OCI-LY1 (cell line): ENCODE results near the gene GSG1L.
"Not testable (repeated sequence)": the region's sequence is repeated elsewhere in the genome, so short reads cannot be mapped to it uniquely, and the experiment has no call there.

ENCODE experiments used
- H2AFZ ChIP-seq: fragments of 200-600 bp; sonication (generic), shearing (Covaris generic); 2 replicates; pipeline ENCODE4 v1.6.0; 2014; ENCODE audit warnings: antibody characterized with exemption, mild to moderate bottlenecking, low read length
- H3F3A ChIP-seq: fragments of 200-600 bp; sonication (generic), shearing (Covaris generic); 2 replicates; pipeline ENCODE4 v1.6.0; 2014; ENCODE audit warnings: mild to moderate bottlenecking, antibody characterized with exemption, low read length, moderate library complexity; ENCODE audit not compliant: insufficient read depth
- H3K27ac ChIP-seq: fragments of 200-600 bp; sonication (generic); 2 replicates; pipeline ENCODE4 v1.5.1; 2014; ENCODE audit warnings: low read length, mixed run types, mild to moderate bottlenecking, low read depth; ENCODE audit not compliant: poor library complexity, severe bottlenecking
- H3K27me3 ChIP-seq: fragments of 200-600 bp; sonication (generic); 2 replicates; pipeline ENCODE4 v1.6.0; 2014; ENCODE audit warnings: antibody characterized with exemption, mild to moderate bottlenecking, low read length, moderate library complexity; ENCODE audit not compliant: insufficient read depth
- H3K36me3 ChIP-seq: fragments of 200-600 bp; sonication (generic); 2 replicates; pipeline ENCODE4 v1.6.1; 2014; ENCODE audit warnings: mild to moderate bottlenecking, antibody characterized with exemption, low read length, moderate library complexity, mixed read lengths; ENCODE audit not compliant: insufficient read depth
- H3K4me1 ChIP-seq: fragments of 200-600 bp; sonication (generic); 2 replicates; pipeline ENCODE4 v1.5.1; 2014; ENCODE audit warnings: mild to moderate bottlenecking, low read length, moderate library complexity; ENCODE audit not compliant: insufficient read depth, severe bottlenecking
- H3K4me2 ChIP-seq: fragments of 200-600 bp; sonication (generic), shearing (Covaris generic); 2 replicates; pipeline ENCODE4 v1.6.1; 2014; ENCODE audit warnings: low read length
- H3K4me3 ChIP-seq: fragments of 200-600 bp; sonication (generic); 2 replicates; pipeline ENCODE4 v1.5.1; 2014; ENCODE audit warnings: low read length, low read depth, mild to moderate bottlenecking, mixed read lengths; ENCODE audit not compliant: poor library complexity, severe bottlenecking
- H3K79me2 ChIP-seq: fragments of 200-600 bp; shearing (Covaris generic); 2 replicates; pipeline ENCODE4 v1.6.1; 2016; ENCODE audit warnings: mixed run types, low read length, mixed read lengths; ENCODE audit not compliant: insufficient read depth
- H3K9ac ChIP-seq: fragments of 200-600 bp; sonication (generic), shearing (Covaris generic); 2 replicates; pipeline ENCODE4 v1.6.1; 2014; ENCODE audit warnings: mild to moderate bottlenecking, low read length, mixed read lengths
- H3K9me2 ChIP-seq: fragments of 200-600 bp; sonication (generic), shearing (Covaris generic); 2 replicates; pipeline ENCODE4 v1.6.1; 2014; ENCODE audit warnings: low read depth, mild to moderate bottlenecking, low read length, mixed read lengths
- H3K9me3 ChIP-seq: fragments of 200-600 bp; shearing (Covaris generic); 2 replicates; pipeline ENCODE4 v1.6.1; 2014; ENCODE audit warnings: low read length, mixed read lengths
- H4K20me1 ChIP-seq: fragments of 200-600 bp; sonication (generic), shearing (Covaris generic); 2 replicates; pipeline ENCODE4 v1.6.0; 2016; ENCODE audit warnings: mild to moderate bottlenecking, low read length; ENCODE audit not compliant: insufficient read depth
- CTCF ChIP-seq: fragments of 200-600 bp; sonication (generic), shearing (Covaris generic); IDR thresholded peaks from 2 replicates; pipeline ENCODE4 v1.5.1; 2017; ENCODE audit warnings: mild to moderate bottlenecking, antibody characterized with exemption, low read length, moderate library complexity, mixed read lengths
- EZH2 ChIP-seq: fragments of 200-600 bp; sonication (generic), shearing (Covaris generic); IDR thresholded peaks from 2 replicates; pipeline ENCODE4 v1.8.0; 2017; ENCODE audit warnings: borderline replicate concordance, mixed run types, mild to moderate bottlenecking, antibody characterized with exemption, low read length, moderate library complexity, mixed read lengths

GSG1L gene

GRCh38 chr16:27879601-27880247, 183.8 kb downstream of the GSG1L start:
- Histone ChIP-seq H3K27ac (no peak overlapping the region), H3K9ac (no peak overlapping the region), H3K9me2 (no peaks in the 10 kb centered on the region), H3K27me3 (no peaks in the 10 kb centered on the region; the same call in 1 of the 2 replicates), H3K9me3 (no peaks in the 10 kb centered on the region), H3K4me2 (no peak overlapping the region), H3K4me3 (no peak overlapping the region), H2AFZ (no peak overlapping the region), H3K4me1 (no peaks in the 10 kb centered on the region), H4K20me1 (no peaks in the 10 kb centered on the region), H3F3A (no peaks in the 10 kb centered on the region), H3K79me2 (no peaks in the 10 kb centered on the region), H3K36me3 (no peaks in the 10 kb centered on the region)
- TF ChIP-seq EZH2, result no peak
- no peak for TF ChIP-seq CTCF

- H3K4me2 ChIP-seq, H3F3A ChIP-seq, H3K9ac ChIP-seq, H3K79me2 ChIP-seq, H3K4me1 ChIP-seq, H3K36me3 ChIP-seq, H3K27me3 ChIP-seq, H3K9me3 ChIP-seq, H3K9me2 ChIP-seq, H3K27ac ChIP-seq, H2AFZ ChIP-seq, H3K4me3 ChIP-seq, H4K20me1 ChIP-seq: not testable (repeated sequence)
Observed at GRCh38 chr16:27872627-27873026, 190.9 kb downstream of the GSG1L start.

GRCh38 chr16:27870116-27870798, 193.3 kb downstream of the GSG1L start:
- Histone ChIP-seq H3K4me1 (no peaks in the 10 kb centered on the region), H3K79me2 (no peaks in the 10 kb centered on the region), H3K9ac (no peak overlapping the region), H3K36me3 (no peaks in the 10 kb centered on the region), H3K9me2 (no peaks in the 10 kb centered on the region), H3K27ac (no peak overlapping the region), H3K27me3 (no peaks in the 10 kb centered on the region), H2AFZ (no peak overlapping the region), H3F3A (no peaks in the 10 kb centered on the region), H3K4me3 (no peak overlapping the region), H3K9me3 (no peaks in the 10 kb centered on the region), H3K4me2 (no peak overlapping the region), H4K20me1 (no peaks in the 10 kb centered on the region)
- no peak for TF ChIP-seq CTCF
- no peak for TF ChIP-seq EZH2

- no peak for TF ChIP-seq EZH2
- TF ChIP-seq CTCF, result no peak
- H3F3A ChIP-seq, result no peaks in the 10 kb centered on the region
- H3K36me3 ChIP-seq, result no peaks in the 10 kb centered on the region
- H3K9me2 ChIP-seq, result no peaks in the 10 kb centered on the region
- no peak overlapping the region for H3K27ac ChIP-seq
- H3K4me1 ChIP-seq, result no peaks in the 10 kb centered on the region
- H3K27me3 ChIP-seq, result no peaks in the 10 kb centered on the region
- no peak overlapping the region for H3K4me3 ChIP-seq
- no peak overlapping the region for H3K9ac ChIP-seq
- H2AFZ ChIP-seq, result no peak overlapping the region
- no peaks in the 10 kb centered on the region for H3K79me2 ChIP-seq
- no peaks in the 10 kb centered on the region for H3K9me3 ChIP-seq
- H3K4me2 ChIP-seq, result no peak overlapping the region
- no peaks in the 10 kb centered on the region for H4K20me1 ChIP-seq
Observed at GRCh38 chr16:27869411-27869810, 194.1 kb downstream of the GSG1L start.
